ENCODE data around the gene INTS3.
"Not testable (repeated sequence)": the region's sequence is repeated elsewhere in the genome, so short reads cannot be mapped to it uniquely, and the experiment has no call there.

The INTS3 gene

DNA sequence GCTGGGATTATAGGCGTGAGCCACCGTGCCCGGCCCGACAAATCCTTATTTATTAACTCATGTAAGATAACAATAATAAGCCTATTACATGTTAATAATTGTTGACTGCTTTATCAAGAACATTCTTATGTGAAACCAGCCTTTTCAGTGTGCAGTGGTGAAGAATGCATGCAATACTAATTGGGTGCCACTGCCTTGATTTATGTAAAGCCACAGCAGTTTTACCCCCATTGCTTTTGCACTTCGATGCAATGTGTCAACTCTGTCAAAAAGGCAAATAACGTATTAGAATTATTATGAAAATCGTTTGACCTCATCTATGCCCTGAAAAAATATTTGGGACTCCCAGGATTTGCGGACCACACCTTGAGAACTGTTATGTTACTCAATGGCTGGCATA is 31.1 kb upstream of the INTS3 start:
- ATAC-seq = no peak
- H3K27ac Mint-ChIP-seq = no peak overlapping the region
- no peak overlapping the region for H3K4me3 Mint-ChIP-seq
- no peaks in the 10 kb centered on the region for H3K9me3 Mint-ChIP-seq
- DNase-seq = no peak
- H3K27me3 Mint-ChIP-seq = peaks cover 12% of the 10 kb centered on the region
- no peaks in the 10 kb centered on the region for H3K4me1 Mint-ChIP-seq

DNA sequence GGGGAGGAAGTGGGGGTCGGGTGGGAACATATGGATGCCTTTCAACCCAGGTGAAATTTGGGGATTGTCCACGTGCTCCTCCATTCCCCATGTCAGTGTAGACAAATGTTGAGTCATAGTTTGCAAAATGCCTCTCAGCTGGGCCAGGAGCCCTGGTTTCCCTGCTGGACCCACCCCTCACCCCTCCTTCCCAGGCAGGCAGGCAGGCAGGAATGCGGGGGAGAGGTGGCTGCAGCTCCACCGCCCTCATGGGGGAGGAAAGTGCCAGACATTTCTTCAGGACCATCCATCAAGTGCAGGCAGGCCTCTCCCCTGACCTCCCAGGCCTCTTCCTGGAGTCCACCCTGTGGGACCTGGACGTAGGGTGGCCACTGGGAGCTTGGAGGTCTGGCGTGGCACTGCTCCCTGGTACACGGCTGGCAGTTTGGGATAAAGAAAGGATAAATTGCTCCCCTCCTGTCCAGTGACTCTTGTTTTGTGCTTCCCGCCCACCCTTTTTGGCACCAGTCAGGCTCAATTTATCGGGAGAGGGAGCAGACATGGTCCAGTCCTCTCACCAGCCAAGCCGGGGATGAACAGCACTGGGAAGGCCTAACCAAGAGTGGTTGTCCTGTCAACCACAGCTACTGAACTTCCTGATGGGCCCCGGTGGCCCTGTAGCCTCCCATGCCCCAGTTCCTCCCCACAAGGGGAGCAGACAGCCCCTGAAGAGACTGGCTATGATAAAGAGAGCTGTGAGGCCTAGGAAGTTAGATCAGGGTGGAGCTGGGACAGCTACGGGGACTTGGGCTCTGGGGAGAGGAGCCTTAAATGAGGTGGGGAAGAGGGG is 30.4 kb upstream of the INTS3 start:
- ATAC-seq (no peak), DNase-seq (no peak)
- Mint-ChIP-seq H3K9me3 (no peaks in the 10 kb centered on the region), H3K27ac (peak overlapping the region; percentile 2 to 83), H3K4me3 (peak overlapping the region in 1 of 2 donors; percentile 27), H3K4me1 (no peaks in the 10 kb centered on the region), H3K27me3 (peaks cover 12% of the 10 kb centered on the region)

DNA sequence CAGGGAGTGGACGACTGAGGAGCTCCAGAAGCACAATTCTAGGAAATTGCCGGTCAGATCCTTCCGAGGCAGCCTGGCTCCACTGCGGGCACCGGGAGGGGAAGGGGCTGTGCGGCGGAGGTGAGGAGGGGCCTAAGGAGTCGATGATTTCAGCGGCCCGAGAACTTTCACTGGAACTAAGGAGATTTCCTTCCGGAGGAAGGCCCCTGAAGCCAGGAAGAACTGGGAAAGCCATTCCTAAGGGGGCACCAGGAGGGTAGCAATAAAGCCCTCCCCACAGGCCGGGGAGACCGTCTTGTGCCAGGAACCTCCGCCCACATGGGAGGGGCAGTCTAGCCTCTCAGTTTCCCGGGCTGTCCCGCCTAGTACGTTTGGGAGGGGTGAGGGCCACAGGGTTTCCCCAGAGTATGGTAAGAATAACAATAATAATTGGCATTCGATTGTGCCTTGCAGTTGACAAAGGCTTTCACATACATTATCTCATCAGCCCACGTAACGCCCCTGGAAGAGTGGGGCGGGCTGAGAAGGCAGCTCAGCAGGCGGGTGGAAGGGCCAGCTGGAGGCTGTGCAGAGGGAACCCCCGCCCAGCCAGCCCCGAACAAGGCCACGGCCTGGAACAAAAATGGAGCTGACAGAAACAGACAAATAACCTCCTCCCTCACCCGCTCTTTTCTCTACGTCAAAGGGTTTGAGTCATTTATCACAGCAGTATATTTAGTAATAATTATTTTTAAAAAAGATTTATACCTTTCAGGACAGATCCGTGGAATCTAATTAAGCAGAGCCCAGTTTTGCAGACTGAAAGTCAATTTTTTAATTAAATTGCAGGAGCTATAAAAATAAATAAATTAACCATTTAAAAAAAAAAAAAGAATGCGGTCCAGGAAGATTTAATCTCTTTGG is 29.6 kb upstream of the INTS3 start:
- Mint-ChIP-seq H3K27me3 (peaks cover 12% of the 10 kb centered on the region), H3K4me1 (no peaks in the 10 kb centered on the region), H3K27ac (peak overlapping the region in 1 of 2 donors; percentile 83), H3K9me3 (no peaks in the 10 kb centered on the region), H3K4me3 (peak overlapping the region in 1 of 2 donors; percentile 27)
- DNase-seq (no peak), ATAC-seq (no peak)

DNA sequence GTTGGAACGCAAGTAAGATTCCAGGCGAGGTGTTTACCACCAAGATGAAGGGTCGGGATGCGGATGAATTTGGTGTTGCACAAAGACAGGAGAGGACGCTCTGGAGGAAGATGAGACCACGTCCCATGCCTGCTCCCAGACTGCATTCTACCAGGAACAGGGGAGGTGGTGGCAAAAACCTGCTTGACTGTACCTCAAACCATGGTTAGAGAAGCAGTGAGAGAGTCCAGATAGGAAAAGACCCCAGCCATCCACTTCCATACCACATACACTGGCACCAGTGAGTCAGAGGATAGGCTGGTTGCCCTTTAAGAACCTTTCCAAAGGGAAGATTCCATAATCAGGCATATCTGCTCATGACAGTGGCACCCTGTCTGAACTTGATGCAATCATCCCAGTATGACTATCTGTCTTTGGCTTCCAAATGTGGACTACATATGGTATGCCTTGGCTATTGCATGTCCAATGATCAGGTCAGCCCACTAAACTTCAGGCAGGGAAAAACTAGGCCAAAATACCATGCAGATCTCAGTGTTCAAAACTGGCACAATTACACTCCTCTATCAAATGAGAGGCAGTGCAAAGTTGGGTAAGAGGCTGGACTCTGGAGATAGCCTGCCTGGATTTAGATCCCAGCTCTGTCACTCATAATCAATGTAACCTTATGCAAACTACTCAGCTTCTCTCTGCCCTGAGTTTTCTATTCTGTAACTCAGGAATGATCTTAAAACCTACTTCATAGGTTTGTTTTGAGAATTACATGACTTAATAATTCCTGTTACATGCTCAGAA is 28.7 kb upstream of the INTS3 start:
- no peak for DNase-seq
- ATAC-seq = no peak
- Mint-ChIP-seq H3K9me3 (no peaks in the 10 kb centered on the region), H3K4me1 (no peaks in the 10 kb centered on the region), H3K27me3 (peaks cover 12% of the 10 kb centered on the region), H3K27ac (no peak overlapping the region), H3K4me3 (no peak overlapping the region)

DNA sequence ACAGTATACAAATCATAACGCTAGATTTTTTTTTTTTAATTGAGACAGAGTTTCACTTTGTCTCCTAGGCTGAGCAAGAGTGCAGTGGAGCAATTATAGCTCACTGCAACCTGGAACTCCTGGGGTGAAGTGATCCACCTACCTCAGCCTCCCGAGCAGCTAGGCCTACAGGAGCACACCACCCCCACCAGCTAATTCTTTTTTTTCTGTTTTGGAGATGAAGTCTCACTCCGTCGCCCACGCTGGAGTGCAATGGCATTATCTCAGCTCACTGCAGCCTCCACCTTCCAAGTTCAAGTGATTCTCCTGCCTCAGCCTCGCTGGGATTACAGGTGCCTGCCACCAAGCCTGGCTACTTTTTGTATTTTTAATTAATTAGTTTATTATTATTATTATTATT is 28.1 kb upstream of the INTS3 start:
- H3K27me3 Mint-ChIP-seq = peaks cover 12% of the 10 kb centered on the region
- DNase-seq (no peak), ATAC-seq (no peak)
- no peaks in the 10 kb centered on the region for H3K4me1 Mint-ChIP-seq
- no peaks in the 10 kb centered on the region for H3K9me3 Mint-ChIP-seq
- no peak overlapping the region for H3K27ac Mint-ChIP-seq
- H3K4me3 Mint-ChIP-seq = no peak overlapping the region

DNA sequence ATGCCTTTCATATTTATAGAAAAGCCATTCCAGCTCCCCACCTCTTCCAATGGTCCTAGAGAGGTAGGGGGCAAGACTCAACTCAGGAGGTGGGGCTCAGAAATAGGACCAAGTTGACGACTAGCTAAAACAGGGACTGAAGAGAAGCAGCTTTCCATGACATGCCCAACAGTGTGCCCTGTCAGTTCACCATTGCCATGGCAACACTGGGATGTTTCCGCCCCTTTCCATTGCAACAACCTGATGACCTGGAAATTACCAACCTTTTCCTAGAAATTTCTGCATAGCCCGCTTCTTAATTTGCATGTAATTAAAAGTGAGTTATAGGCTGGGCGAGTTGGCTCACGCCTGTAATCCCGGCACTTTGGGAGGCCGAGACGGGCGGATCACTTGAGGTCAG is 22.4 kb upstream of the INTS3 start:
- Mint-ChIP-seq H3K4me3 (no peak overlapping the region), H3K9me3 (no peaks in the 10 kb centered on the region), H3K27ac (no peak overlapping the region), H3K27me3 (no peaks in the 10 kb centered on the region), H3K4me1 (peaks cover 6% of the 10 kb centered on the region)
- ATAC-seq (no peak), DNase-seq (no peak)

DNA sequence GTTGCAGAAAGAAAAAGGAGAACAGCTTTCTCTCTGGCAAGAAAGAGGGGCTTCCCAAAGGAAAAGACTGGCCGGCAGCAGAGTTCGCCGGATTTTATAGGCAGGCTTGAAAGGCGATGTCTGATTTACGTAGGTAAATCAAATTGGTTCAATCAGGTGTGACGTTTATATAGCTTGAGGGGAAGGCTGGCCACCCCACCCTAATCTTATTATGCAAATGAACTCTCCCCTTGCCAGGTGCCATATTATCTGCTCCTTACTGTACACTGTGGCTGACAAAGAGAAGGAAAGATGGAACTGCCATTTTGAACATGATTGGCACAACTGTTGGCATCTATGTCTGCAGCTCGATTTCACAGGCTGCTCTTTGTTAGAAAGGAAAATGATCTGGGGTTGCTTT is 16.8 kb upstream of the INTS3 start:
- Mint-ChIP-seq H3K27me3 (peaks cover 6% of the 10 kb centered on the region), H3K9me3 (no peaks in the 10 kb centered on the region), H3K27ac (no peak overlapping the region), H3K4me1 (peaks cover 6% of the 10 kb centered on the region), H3K4me3 (no peak overlapping the region)
- ATAC-seq = no peak
- DNase-seq = no peak

DNA sequence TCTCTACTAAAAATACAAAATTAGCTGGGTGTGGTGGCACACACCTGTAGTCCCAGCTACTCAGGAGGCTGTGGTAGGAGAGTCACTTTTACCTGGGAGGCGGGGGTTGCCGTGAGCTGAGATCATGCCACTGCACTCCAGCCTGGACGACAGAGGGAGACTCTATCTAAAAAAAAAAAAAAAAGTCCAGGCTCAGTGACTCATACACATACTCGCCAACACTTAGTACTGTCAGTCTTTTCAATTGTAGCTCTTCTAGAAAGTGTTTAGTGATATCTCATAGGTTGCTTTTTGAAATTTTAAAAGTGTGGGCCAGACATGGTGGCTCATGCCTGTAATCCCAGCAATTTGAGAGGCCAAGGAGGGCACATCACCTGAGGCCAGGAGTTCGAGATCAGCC is 11.6 kb upstream of the INTS3 start:
- H3K4me3 Mint-ChIP-seq, DNase-seq, H3K27me3 Mint-ChIP-seq, H3K27ac Mint-ChIP-seq, ATAC-seq, H3K9me3 Mint-ChIP-seq: not testable (repeated sequence)
- peaks cover 10% of the 10 kb centered on the region for H3K4me1 Mint-ChIP-seq

DNA sequence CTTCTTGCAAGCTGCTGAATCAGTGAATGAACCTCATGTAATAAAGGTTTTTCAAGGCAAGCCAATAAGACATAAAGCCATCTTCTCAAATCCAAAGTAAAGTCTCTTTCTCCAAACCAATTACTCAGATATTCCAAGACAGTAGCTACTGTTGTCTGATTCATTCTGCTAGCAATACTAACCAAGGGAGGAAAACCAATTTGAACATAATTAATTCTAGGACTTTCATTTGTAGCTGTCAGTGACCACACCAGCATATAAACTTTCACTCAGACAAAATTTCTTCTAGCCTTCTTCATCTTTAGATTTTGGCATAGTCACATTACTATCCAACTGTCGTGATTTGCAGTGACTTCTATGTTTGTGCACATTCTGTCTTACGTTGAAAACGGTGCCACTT is 10.5 kb upstream of the INTS3 start:
- ATAC-seq (peak; percentile 88), DNase-seq (no peak)
- Mint-ChIP-seq H3K27me3 (peaks cover 6% of the 10 kb centered on the region), H3K9me3 (no peaks in the 10 kb centered on the region), H3K4me1 (peaks cover 10% of the 10 kb centered on the region), H3K27ac (no peak overlapping the region), H3K4me3 (no peak overlapping the region)

DNA sequence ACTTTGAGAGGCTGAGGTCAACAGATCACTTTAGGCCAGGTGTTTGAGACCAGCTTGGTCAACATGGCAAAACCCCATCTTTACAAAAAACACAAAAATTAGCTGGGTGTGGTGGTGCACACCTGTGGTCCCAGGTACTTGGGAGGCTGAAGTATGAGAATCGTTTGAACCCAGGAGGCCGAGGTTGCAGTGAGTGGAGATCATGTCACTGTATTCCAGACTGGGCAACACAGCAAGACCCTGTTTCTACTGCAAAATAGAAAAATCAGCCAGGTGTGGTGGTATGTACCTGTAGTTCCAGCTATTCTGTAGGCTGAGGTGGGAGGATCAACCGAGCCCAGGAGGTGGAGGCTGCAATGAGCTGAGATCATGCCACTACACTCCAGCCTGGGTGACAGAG is 4.2 kb upstream of the INTS3 start:
- H3K9me3 Mint-ChIP-seq = no peaks in the 10 kb centered on the region
- no peak for ATAC-seq
- H3K27ac Mint-ChIP-seq = no peak overlapping the region
- H3K27me3 Mint-ChIP-seq = no peaks in the 10 kb centered on the region
- no peak overlapping the region for H3K4me3 Mint-ChIP-seq
- H3K4me1 Mint-ChIP-seq = peaks cover 4% of the 10 kb centered on the region
- DNase-seq = no peak

DNA sequence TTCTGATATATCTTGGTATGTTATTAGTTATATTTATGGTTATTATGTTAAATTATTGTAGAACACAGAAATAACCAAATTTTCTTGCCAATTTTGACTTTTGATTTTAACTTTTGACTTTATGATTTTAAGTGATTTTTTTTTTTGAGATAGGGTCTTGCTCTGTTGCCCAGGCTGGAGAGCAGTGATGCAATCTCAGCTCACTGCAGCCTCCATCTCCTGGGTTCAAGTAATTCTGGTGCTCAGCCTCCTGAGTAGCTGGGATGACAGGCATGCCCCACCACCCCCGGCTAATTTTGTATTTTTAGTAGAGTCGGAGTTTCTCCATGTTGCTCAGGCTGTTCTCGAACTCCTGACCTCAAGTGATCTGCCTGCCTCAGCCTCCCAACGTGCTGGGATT is 3.2 kb upstream of the INTS3 start:
- not testable (repeated sequence) for H3K4me3 Mint-ChIP-seq, DNase-seq, ATAC-seq, H3K9me3 Mint-ChIP-seq, H3K27me3 Mint-ChIP-seq, H3K27ac Mint-ChIP-seq
- peaks cover 13% of the 10 kb centered on the region for H3K4me1 Mint-ChIP-seq

DNA sequence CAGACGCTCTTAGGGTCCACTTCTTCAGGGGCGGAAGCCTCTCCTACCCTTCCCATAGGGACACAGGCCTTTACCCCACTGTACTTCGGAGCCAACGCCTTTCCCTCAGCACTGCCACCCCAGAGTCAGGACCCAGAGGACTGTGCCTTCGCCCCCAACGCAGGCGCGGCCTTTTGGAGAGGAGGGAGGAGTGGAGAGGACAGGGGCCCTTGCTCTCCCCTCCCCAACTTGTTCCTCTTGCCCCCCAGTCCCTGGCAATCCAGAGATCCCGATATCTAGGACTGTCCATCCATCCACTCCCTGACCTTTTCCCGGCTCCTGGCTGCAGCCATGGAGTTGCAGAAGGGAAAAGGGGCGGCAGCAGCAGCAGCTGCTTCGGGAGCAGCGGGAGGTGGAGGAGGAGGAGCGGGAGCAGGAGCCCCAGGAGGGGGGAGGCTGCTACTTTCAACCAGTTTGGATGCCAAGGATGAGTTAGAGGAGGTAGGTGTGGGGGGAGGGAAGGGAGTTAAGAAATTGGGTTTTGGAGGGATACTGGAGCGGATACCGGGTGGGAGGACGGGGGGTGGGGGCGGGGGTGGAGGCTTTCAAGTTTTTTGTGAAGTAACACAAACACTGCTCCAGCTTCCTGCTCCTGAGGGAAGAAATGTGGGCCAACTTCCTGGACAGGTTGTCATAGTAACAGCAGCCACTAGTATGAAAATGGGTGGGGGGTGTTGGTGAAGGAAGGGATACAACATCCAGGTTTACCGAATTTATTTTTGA is 636 bp downstream of the INTS3 start:
- no peaks in the 10 kb centered on the region for H3K27me3 Mint-ChIP-seq
- ATAC-seq (peak; percentile 11), DNase-seq (peak; percentile 33 to 40)
- H3K9me3 Mint-ChIP-seq = no peaks in the 10 kb centered on the region
- H3K4me1 Mint-ChIP-seq = peaks cover 31% of the 10 kb centered on the region
- peak overlapping the region; percentile 86 to 99 for H3K4me3 Mint-ChIP-seq
- H3K27ac Mint-ChIP-seq = peak overlapping the region; percentile 97

DNA sequence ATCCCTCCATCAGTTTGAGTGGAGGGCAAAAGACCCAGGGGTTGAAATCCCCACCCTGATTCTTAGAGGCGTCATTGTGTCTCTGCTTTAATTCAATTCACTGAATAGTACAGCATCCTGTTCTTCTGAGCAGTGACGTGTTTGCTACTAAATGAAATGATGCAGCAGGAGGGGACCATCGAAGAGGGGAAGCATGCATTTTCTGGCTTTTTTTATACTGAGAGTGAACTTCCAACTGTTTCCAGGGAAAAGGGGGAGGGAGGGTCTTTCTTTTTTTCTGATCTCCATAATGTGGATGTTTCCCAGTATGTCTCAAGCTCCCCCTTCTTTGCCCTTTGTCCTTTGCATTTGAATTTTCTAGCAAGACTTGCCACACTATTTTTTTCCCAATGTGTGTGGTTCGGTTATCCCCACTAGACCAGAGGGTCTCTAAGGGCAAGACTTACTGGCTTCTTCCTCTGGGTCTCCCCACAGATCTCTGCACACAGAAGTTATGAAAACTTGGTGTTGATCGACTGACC is 2.7 kb downstream of the INTS3 start:
- no peak for DNase-seq
- Mint-ChIP-seq H3K27ac (peak overlapping the region in 1 of 2 donors; percentile 42), H3K27me3 (no peaks in the 10 kb centered on the region), H3K4me1 (peaks cover 49% of the 10 kb centered on the region), H3K4me3 (peak overlapping the region in 1 of 2 donors; percentile 44), H3K9me3 (no peaks in the 10 kb centered on the region)
- no peak for ATAC-seq

DNA sequence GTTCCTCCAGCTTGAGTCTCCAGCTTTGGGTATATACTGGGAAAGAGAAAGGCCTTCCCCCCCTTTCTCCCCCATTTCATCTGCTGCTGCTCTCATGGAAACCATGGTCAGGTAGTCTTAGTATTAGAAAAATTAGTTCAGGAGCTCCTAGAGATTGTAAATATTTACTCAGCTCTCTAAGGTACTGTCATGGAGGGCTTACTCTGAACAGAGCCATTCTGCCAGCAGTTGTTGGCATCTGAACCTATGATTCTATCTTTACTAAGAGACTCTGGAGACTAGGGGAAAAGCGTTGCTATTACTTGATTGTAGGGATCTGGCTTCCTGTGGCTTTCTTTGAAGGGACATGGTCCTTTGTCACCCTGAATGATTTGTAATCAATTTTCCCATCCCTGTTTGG is 6.1 kb downstream of the INTS3 start:
- Mint-ChIP-seq H3K4me1 (peaks cover 46% of the 10 kb centered on the region), H3K27me3 (no peaks in the 10 kb centered on the region), H3K9me3 (no peaks in the 10 kb centered on the region), H3K4me3 (no peak overlapping the region), H3K27ac (no peak overlapping the region)
- DNase-seq (no peak), ATAC-seq (no peak)
